H1 (cell line): ENCODE measurements around the gene ZNF506. TPM values are rescaled to one million over a fixed set of nuclear protein-coding genes. Genes with fewer than 3 reads are reported as not detected.

Experiments
- BACH1 ChIP-seq: IDR thresholded peaks from 2 replicates; pipeline ENCODE4 v1.6.1; 2012; ENCODE audit warnings: low read length, improper control_type of control experiment
- CBX8 ChIP-seq: fragments of 300-800, 300-1000 bp; sonication (generic); IDR thresholded peaks from 2 replicates; pipeline ENCODE4 v1.7.1; 2016; ENCODE audit warnings: low read depth, low read length, borderline replicate concordance
- CHD1 ChIP-seq: IDR thresholded peaks from 2 replicates; pipeline ENCODE4 v1.6.1; 2012; ENCODE audit warnings: low read depth, low read length, improper control_type of control experiment
- EP300 ChIP-seq, 2 experiments: IDR thresholded peaks; 1 replicate in 1 of 2; 2 replicates in 1 of 2; pipeline ENCODE4 v1.6.1; 2011 to 2012; ENCODE audit warnings: low read depth in 2 of 2, low read length in 2 of 2, mild to moderate bottlenecking in 2 of 2, borderline replicate concordance in 1 of 2, inconsistent platforms in 1 of 2, moderate library complexity in 1 of 2
- JUND ChIP-seq: IDR thresholded peaks from 2 replicates; pipeline ENCODE4 v1.6.1; 2011; ENCODE audit warnings: mild to moderate bottlenecking, improper control_type of control experiment, low read length
- KDM1A ChIP-seq: fragments of 200-600, 300-600 bp; sonication (generic); IDR thresholded peaks from 2 replicates; pipeline ENCODE4 v1.7.1; 2016; ENCODE audit warnings: mild to moderate bottlenecking, low read length, borderline replicate concordance
- POLR2A ChIP-seq, 2 experiments: IDR thresholded peaks; 1 replicate in 1 of 2; 2 replicates in 1 of 2; pipeline ENCODE4 v1.6.1; 2011; ENCODE audit warnings: low read depth in 2 of 2, low read length in 2 of 2, mild to moderate bottlenecking in 2 of 2; ENCODE audit errors: control extremely low read depth in 1 of 2
- RXRA ChIP-seq: IDR thresholded peaks from 2 replicates; pipeline ENCODE4 v1.6.1; 2011; ENCODE audit warnings: low read depth, mild to moderate bottlenecking, low read length, moderate library complexity; ENCODE audit not compliant: insufficient read depth
- TAF1 ChIP-seq: IDR thresholded peaks from 2 replicates; pipeline ENCODE4 v1.6.1; 2011; ENCODE audit warnings: mild to moderate bottlenecking, low read depth, low read length
- TAF7 ChIP-seq: optimal IDR thresholded peaks from 2 replicates; pipeline ENCODE3; 2011; ENCODE audit warnings: low read depth, mild to moderate bottlenecking, inconsistent platforms, low read length, moderate library complexity, borderline replicate concordance
- polyA plus RNA-seq, 7 experiments: library from polyadenylated mRNA; depleted of rRNA in 3 of 7; stranded (reverse) in 5 of 7; unstranded in 2 of 7; fragments of >200 nt in 5 of 7; fragments of 200-250 nt in 2 of 7; gene quantifications; 1 replicate in 5 of 7; 2 replicates in 1 of 7; 4 replicates in 1 of 7; pipeline versions ENCODE4 v1.2.1 to v1.2.3, GENCODE V29; 2011 to 2013; ENCODE audit warnings: missing spikeins in 2 of 7, mixed read lengths in 2 of 7
- total RNA-seq: library from RNA; stranded (reverse); fragmentation: NEBNext Ultra II Directional; extraction: Animal tissue kit (Norgen Biotek cat#: 25700); gene quantifications from 2 replicates; pipeline ENCODE4 v1.2.1, GENCODE V29; 2021
- TF ChIP-seq, protein P1 (sequence below): IDR thresholded peaks from 2 replicates; pipeline ENCODE4 v1.6.1; 2012; ENCODE audit warnings: inconsistent platforms
- TF ChIP-seq, protein P2 (sequence below), 3 experiments: IDR thresholded peaks; 1 replicate in 2 of 3; 2 replicates in 1 of 3; pipeline versions ENCODE4 v1.5.1 to v1.6.1; 2011; ENCODE audit warnings: low read length in 3 of 3, mild to moderate bottlenecking in 3 of 3, inconsistent platforms in 2 of 3, low read depth in 1 of 3, moderate library complexity in 1 of 3; ENCODE audit not compliant: insufficient read depth in 1 of 3; ENCODE audit errors: control extremely low read depth in 1 of 3

ZNF506 gene
- total and polyA plus RNA-seq, 2 of the 8 experiments (the other 6 are each of a cell fraction or from before 2014, with no cell fraction given) = 4.5 to 8.3 TPM

DNA sequence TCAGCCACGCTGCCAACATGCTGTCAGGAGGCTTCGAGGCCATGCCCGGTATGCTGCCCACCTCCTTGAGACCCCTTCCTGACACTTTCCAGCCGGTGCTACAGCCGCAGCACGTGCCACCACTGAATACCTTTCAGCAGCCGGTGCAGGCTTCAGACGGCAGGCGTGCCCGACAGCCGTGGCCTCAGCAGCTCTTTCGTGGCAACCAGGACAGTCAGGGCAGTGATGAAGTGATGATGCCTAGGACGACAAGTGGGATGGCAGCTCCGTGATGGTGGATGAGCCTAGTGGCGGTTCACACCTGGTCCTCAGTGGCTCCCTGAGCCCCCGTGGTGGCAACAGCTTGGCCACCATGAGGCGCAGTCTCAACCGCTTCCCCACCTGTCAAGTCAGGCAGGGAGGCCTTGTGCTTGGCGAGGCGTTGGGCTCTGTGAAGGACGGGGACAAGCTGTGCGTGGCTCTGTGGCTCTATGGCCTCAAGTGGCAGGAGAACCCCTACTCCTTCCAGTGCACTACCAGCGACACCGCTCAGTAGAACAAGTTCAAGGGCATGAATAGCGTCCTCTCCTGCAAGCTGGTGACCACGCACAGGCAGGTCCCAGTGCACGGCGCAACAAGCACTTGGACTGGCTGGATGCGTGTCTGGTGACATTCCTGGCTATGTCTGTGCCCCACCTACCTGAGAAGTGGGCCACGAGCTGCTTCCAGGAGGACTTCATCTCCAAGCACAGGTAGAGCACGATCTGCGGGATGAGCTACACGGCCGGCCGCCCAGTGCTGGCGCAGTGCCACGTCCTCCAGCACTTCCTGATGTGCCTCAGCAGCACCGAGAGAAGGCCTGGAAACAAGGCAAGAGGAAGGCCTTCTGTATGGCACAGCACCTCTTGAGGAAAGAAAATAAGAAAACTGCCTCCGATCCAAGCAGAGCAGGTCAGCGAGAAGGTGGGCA, 70.4 kb downstream of the ZNF506 start (continued):
- TF ChIP-seq KDM1A = no peak
- TF ChIP-seq POLR2A (IDR thresholded peaks at IDR 0.05; ENCODE audit: control extremely low read depth in 1 of 2, low read depth in 2 of 2, low read length in 2 of 2) = no peak
- TF ChIP-seq, protein P1, sequence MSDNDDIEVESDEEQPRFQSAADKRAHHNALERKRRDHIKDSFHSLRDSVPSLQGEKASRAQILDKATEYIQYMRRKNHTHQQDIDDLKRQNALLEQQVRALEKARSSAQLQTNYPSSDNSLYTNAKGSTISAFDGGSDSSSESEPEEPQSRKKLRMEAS = no peak
- TF ChIP-seq TAF7 = no peak
- TF ChIP-seq TAF1 = no peak
- TF ChIP-seq JUND = no peak
- TF ChIP-seq, protein P2, sequence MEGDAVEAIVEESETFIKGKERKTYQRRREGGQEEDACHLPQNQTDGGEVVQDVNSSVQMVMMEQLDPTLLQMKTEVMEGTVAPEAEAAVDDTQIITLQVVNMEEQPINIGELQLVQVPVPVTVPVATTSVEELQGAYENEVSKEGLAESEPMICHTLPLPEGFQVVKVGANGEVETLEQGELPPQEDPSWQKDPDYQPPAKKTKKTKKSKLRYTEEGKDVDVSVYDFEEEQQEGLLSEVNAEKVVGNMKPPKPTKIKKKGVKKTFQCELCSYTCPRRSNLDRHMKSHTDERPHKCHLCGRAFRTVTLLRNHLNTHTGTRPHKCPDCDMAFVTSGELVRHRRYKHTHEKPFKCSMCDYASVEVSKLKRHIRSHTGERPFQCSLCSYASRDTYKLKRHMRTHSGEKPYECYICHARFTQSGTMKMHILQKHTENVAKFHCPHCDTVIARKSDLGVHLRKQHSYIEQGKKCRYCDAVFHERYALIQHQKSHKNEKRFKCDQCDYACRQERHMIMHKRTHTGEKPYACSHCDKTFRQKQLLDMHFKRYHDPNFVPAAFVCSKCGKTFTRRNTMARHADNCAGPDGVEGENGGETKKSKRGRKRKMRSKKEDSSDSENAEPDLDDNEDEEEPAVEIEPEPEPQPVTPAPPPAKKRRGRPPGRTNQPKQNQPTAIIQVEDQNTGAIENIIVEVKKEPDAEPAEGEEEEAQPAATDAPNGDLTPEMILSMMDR (IDR thresholded peaks at IDR 0.05; ENCODE audit: control extremely low read depth in 1 of 3, insufficient read depth in 1 of 3, low read depth in 1 of 3, low read length in 3 of 3) = no peak
- TF ChIP-seq BACH1 = no peak
- no peak for TF ChIP-seq RXRA
- no peak for TF ChIP-seq EP300 (IDR thresholded peaks at IDR 0.05; ENCODE audit: borderline replicate concordance in 1 of 2, low read depth in 2 of 2, low read length in 2 of 2)
- TF ChIP-seq CHD1 = no peak
- TF ChIP-seq CBX8 = no peak
